Erythroblast (primary cell): ENCODE data around the gene B4GALNT1.
"Not testable (repeated sequence)": the region's sequence is repeated elsewhere in the genome, so short reads cannot be mapped to it uniquely, and the experiment has no call there.

Experiments
- DNase-seq, 2 experiments: peaks; one replicate each; lab custom pipeline; 2025; lab: John Stamatoyannopoulos, UW
- GATA1 ChIP-seq: IDR thresholded peaks from 2 replicates; pipeline ENCODE4 v1.6.1; 2011; ENCODE audit warnings: low read depth, mild to moderate bottlenecking, control low read depth, low read length, moderate library complexity
- POLR2A ChIP-seq: IDR thresholded peaks from 2 replicates; pipeline ENCODE4 v1.6.1; 2011; ENCODE audit warnings: mild to moderate bottlenecking, low read length

Gene B4GALNT1

DNA sequence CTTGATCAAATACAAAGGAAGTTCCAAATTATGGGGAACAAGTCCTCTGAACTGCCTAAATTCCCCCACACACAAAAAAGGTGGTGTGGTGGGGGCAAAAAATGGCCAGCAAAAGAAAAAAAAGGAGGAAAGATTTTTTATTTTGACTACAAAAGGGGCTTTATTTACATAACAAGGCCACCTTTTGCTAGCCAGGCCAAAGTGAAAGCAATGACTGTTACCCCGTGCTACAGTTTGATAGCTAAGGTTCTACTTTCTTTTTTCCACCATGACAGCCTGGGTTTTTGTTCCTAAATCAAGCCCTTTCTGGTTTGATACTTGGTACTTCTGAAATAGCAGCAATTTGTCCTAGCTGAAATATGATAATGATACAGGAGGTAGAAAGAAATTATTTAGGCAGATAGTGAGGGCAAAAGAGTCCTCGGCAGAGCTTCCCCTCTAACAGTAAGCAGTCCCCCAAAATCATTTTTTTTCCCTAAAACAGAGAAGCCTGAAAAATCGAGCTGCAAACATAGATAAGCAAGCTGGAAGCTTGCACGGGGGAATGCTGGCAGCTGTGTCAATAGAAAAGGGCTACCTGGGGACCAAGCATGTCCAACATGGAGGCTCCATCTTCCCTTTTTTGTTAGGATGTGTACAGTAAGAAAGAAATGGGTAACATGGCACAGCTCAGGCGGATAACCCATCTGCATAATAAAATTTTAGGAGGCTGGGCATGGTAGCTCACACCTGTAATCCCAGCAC lies 8.9 kb upstream of the B4GALNT1 start:
- no peak for DNase-seq
- no peak for TF ChIP-seq POLR2A
- no peak for TF ChIP-seq GATA1

DNA sequence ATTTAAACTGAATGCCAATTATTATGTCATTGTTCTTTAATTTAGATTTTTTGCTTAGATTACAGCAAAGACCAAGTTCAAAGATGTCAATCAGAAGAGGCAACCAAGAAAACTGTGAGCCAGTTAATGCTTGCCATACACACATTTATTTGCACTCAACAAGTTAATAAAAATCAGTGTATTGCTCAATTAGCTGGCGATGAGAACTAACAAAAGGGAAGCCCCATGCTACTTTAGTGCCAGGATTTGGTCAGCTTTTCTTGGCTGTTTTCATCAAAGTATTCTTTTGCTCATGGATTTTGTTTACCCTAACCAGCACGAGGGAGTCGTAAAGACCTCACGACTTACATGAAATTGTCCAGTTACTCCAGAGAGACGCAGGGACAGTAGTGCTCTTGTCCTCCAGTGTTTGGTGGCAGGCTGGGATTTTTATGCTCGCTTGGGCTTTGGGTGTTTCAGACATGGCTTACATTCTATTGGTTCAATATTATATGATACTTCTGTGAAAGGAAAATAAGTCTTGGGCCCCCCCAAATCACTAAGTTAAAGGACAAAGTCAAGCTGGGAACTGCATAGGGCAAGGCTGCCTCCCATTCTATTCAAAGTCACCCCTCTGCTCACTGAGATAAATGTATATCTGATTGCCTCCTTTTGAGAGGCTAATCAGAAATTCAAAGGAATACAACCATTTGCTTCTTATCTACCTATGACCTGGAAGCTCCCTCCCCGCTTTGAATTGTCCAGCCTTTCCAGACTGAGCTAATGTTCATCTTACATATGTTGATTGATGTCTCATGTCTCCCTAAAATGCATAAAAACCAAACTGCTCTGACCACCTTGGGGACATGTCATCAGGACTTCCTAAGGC lies 7.4 kb upstream of the B4GALNT1 start:
- no peak for DNase-seq
- TF ChIP-seq POLR2A (no peak), GATA1 (no peak)

DNA sequence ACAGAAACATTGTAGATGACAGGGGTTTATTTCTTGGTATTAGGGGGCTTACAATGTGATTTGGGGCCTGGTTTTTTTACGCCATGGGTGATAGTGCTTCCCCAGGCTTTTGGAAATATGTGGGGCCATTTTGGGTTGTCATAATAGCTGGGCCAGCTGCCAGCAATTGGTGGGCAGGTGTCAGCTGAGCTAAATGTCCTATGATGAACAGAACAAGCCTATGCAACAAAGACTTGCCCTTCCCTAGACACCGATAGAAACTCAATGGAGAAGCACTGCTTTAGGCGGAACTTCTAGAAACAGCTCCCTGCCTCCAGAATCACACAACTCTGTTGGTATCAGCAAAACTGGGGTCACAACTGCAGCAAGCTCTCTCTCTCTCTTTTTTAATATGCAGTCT lies 5.1 kb upstream of the B4GALNT1 start:
- DNase-seq, result no peak
- no peak for TF ChIP-seq GATA1
- no peak for TF ChIP-seq POLR2A

DNA sequence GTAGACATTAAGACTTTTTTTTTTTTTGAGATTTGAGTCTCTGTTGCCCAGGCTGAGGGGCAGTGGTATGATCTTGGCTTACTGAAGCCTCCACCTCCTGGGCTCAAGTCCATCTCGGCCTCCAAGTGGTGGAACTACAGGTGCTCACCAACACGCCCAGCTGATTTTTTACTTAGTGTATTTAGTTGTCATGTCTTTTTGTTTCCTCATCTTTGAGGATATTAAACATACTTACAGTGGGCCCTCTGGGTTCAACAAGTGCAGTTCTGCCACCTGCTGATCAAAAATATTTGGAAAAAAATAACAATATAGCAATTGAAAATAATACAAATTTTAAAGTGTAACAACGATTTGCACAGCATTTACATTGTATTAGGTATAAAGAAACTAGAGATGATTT lies 4.4 kb upstream of the B4GALNT1 start:
- TF ChIP-seq POLR2A (no peak), GATA1 (no peak)
- no peak for DNase-seq

DNA sequence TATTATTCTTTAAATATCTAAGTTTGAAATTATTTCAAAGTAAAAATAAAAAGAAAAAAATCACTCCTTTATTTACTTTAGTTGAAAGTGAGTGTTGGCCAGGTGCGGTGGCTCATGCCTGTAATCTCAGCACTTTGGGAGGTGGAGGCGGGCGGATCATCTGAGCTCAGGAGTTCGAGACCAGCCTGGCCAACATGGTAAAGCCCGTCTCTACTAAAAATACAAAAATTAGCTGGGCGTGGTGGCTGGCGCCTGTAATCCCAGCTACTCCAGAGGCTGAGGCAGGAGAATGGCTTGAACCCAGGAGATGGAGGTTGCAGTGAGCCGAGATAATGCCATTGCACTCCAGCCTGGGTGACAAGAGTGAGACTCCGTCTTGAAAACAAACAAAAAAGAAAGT lies 3.7 kb upstream of the B4GALNT1 start:
- not testable (repeated sequence) for DNase-seq

DNA sequence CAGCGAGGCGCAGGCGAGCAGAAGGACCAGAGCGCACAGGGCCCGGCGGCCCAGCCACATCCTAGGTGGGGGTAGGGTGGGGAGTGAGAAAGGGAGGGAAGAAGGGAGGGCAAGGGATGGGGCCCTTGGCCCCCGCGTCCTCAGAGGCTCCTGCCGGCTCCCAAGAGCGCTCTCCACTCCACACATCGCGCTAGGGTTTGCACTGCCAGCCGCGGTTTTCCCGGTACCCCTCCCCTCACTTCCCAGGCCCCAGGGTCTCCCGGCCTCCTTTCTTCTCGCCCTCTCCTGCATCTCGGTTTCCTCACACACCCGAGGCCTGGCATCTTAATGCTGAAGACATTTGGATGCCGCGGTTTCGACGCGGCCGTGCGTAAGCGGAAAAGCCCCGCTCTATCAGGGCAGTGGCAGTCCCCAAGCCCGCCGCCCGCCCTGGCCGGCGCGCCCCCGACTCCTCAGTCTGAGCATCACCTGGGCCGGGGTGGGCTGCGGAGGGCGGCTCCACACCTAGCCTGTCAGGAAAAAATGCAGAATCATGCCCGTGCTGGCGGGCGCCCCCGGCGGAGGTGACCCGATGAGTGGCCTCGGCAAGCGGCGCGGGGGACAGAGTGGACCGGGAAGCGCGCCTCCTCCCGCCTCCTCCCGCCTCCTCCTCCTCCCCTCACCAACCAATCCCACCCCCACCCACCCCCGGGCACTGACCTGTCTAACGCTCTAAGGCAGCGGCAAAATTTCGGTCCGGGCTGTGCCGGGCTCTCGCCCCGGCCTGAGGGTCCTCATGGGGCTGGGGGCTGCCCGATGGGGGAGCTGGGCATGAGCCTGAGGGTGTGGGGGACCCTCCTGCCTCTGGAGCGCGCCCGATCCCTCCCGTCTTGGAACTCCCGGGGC lies 686 bp downstream of the B4GALNT1 start:
- DNase-seq, result no peak
- TF ChIP-seq GATA1 (no peak), POLR2A (no peak)

DNA sequence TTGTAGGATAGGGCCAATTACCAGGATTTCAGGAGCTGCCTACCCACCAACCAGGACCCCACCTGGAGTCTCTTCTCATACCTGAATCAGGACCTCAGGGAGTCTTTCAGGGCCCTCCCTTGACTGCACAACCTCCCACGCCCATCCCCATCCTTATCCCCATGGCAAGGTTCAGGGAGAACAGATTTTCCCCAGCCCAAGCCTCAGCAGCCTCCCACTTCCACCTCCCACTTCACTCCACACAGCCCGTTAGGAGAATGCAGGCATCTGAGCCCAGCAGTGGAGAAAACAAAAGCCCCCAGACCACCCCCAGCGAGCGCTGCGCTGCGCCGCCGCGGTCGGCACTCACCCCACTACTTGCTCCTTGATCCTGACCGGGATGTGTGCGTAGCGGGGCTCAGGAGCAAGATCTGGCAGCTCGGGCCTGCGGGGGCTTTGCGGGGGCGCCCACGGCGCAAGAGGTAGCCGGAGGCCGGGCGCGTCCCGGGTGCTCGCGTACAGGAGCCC lies 1.4 kb downstream of the B4GALNT1 start:
- DNase-seq, result no peak
- TF ChIP-seq POLR2A, result no peak
- no peak for TF ChIP-seq GATA1

DNA sequence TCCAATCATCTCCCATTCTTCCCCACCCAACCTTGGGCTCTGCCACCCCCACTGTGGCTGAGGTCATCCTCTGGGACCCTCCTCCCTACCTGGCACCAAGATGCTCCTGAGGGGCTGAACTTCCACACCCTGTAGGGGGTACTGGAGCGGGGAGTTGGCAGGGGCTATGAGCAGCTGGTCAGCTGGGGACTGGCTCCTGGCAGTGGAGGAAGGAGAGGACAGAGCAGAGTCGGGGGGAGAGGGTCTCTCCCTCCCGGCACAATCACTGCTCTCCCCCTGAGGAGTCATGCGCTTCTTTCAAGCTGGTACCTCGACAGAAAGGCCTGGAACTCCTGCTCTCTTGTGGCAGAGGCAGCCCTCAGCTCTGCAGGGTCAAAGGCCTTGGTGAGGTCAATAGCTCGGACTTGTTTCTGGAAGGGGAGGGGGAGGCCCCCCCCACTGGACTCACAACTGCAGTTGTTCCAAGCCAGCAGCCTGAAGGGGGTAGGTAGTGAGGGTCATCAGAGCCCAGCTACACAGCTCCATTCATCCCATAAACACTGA lies 2.0 kb downstream of the B4GALNT1 start:
- TF ChIP-seq POLR2A, result no peak
- no peak for TF ChIP-seq GATA1
- DNase-seq, result no peak

DNA sequence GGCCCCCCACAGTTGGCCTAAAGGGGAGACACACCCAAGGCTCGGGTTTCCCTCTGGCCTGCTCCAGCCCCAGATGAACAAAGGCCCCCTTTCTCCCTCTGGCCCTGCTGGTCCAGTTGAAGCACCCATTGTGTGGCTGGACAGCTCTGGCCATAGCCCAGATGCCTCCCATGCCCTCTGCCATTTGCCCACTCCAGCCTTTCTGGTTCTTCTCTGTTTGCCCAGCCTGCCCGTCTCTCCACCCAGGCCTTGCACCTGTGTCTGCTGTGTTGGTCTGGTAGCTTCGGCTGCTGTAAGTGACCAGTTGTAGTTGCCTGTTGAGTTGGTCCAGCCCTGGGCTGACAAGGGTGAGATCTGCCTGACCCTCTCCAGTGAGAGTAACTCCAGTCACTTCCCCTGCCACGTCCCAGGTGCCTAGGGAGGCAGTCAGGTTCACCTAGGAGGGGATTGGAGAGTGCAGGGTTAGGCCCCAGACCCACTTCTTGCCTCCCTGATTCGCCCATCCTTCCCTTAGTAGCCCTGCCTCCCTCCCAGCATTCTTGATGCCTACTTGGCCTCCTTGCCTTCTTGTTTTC lies 3.0 kb downstream of the B4GALNT1 start:
- DNase-seq, result no peak
- TF ChIP-seq GATA1 (no peak), POLR2A (no peak)

DNA sequence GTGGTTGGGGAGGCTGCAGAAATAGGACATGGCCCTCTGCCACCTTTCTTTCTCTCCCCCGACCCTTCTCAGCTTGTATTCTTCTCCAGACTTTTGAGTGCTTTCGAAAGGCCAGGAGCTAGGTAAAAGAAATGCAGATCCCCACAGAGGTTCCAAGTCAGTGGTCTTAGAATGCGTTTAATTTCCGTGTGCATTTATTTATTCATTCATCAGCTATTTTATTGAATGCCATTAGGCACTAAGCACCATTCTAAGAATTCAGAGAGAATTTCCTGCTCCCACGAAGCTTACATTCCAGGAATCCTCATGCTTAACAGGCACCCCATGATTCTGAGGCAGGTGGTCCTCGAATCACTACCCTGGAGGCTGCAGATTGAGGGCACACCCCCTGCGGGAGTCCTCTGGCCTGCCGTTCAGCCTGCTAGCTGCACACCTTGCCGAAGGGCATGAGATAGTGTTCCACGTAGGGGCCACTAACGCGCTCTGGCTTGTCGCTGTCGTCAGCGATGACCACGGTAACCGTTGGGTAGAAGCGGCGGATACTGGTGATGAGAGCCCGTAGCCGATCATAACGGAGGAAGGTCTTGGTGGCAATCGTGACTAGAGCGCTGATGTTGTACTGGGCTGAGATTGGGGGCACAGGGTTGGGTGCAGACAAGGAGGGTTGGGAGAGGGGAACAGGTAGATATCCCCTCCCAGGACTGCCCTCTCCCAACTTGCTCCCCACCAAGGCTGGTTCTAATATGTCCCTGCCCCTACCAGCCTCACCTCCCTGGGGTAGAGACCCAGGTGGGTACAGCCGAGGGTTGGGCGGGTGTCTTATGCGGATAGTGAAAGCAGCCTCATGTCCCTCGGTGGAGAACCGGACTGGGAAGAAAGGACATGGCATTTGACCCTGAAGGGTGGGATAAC lies 4.5 kb downstream of the B4GALNT1 start:
- TF ChIP-seq GATA1 (no peak), POLR2A (no peak)
- no peak for DNase-seq

DNA sequence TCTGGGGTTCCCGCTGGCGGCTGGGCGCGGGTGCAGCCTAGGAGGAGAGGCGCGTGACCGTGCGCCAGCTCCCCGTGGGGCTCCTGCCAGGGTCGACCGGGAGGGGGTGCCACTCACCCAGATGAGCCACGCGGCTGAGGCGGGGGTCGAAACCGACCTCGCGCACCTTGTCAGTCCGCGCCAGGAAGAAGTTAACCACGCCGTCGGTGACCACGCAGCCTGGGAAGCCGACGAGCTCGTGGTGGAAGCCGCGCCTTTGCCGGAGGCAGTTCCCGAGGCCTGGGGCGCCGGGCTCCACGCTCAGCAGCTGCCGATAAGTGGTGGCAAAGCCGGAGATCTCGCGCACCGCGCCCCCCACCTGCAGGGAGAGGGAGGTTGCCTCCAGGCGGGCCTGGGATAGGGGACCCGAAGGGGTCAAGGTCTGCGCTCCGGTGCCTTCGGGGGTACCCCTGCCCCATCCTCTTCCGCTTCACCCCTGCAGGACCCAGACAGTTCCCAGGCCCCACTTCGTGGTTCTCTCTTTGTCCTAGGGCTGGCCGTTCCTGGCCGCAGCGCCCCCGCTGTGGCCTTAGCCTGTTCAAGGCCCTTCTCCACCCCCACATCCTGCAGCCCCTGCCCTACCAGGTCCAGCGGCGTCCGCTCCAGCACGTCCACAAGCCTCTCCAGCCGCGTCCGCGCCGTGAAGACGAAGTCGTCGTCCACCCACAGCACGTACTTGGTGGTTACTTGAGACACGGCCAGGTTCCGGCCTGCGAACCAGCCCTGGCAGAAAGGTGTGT lies 5.3 kb downstream of the B4GALNT1 start:
- no peak for DNase-seq
- no peak for TF ChIP-seq GATA1
- no peak for TF ChIP-seq POLR2A

DNA sequence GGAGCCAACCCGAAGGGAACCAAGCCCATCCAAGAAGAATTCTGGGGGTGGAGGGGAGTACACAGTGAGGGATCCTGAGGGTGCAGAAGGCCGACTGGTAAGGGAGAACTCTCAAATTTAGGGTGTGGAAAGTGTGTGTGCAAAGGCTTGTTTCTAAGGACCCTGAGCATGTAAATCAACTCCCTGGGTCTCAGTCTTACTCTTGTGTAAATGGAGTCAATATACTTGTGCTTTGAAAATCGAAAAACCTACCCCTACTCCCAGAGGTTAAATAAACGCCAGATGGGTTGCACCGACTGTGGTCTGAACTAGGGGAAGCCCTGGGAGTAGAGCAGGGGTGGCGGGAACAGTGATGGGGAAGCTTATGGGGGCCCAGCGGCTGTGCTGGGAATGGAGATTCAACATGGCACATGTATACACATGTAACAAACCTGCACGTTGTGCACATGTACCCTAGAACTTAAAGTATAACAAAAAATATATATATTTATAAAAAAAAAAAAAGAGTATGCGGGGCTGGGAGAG lies 6.0 kb downstream of the B4GALNT1 start:
- no peak for TF ChIP-seq POLR2A
- DNase-seq, result no peak
